ENCODE measurements around the gene IGLON5.
A peak's percentile ranks its signal among the peaks of the same experiment; 100 is the strongest.

Gene IGLON5

GRCh38 chr19:51366389-51367254, 55.2 kb downstream of the IGLON5 start:
- DNase-seq = peak; percentile 89

- DNase-seq = no peak
These were observed 55.8 kb downstream of the IGLON5 start for GRCh38 chr19:51367255-51367564.

GRCh38 chr19:51367565-51368365, 56.3 kb downstream of the IGLON5 start:
- peak; percentile 91 for DNase-seq

- no peak for DNase-seq
These were observed 57.2 kb downstream of the IGLON5 start, which contains the start of gene CLDND2 for GRCh38 chr19:51368366-51369282. TSS of gene CLDND2 (minus strand) at chr19:51369003. CDS start at chr19:51368577, 426 bp downstream.

- no peak for DNase-seq
These were observed 58.8 kb downstream of the IGLON5 start for GRCh38 chr19:51370230-51370629.

- DNase-seq = no peak
These were observed 59.8 kb downstream of the IGLON5 start for GRCh38 chr19:51371186-51371690.

GRCh38 chr19:51372021-51372648, 60.7 kb downstream of the IGLON5 start:
- no peak for DNase-seq

- peak; percentile 25 for DNase-seq
These were observed 61.4 kb downstream of the IGLON5 start, which contains the start of gene NKG7 for GRCh38 chr19:51372649-51373504. TSS of gene NKG7 (minus strand) at chr19:51372654. CDS start at chr19:51372535, 119 bp downstream.

- DNase-seq = no peak
These were observed 64.2 kb downstream of the IGLON5 start for GRCh38 chr19:51375504-51376221.

- no peak for DNase-seq
These were observed 66.0 kb downstream of the IGLON5 start for GRCh38 chr19:51377422-51377821.

GRCh38 chr19:51380379-51380778, 68.9 kb downstream of the IGLON5 start:
- DNase-seq = no peak
